ENCODE measurements around the gene BNIPL. TPM values are rescaled to one million over a fixed set of nuclear protein-coding genes. Genes with fewer than 3 reads are reported as not detected.

The BNIPL gene
- total and polyA plus RNA-seq, 9 donors = 0.13 to 10.6 (median 0.32) TPM

DNA sequence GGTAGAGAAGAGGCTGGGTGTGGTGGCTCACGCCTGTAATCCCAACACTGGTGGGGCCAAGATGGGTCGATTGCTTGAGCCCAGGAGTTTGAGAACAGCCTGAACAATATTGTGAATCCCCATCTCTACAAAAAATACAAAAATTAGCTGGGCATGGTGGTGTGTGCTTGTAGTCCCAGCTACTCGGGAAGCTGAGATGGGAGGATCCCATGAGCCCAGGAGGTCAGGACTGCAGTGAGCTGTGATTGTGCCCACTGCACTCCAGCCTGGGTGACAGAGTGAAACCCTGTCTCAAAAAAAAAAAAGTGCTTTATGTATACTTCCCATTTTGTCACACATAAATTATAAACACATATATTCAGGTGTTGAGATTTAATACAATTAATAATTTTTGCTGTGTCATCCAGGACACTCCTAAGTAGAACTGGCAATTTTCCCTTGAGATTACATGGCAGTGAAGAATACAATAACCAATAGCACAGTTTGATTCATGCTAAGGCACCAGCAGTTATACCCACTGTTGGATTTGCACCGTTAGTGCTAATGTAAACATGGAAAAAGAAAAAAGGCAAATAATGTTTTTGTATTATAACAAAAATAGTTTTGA lies 49.7 kb downstream of the BNIPL start:
- TF ChIP-seq POLR2A (IDR thresholded peaks at IDR 0.05) (no peak), EP300 (IDR thresholded peaks at IDR 0.05) (no peak)
- TF ChIP-seq, protein P1, sequence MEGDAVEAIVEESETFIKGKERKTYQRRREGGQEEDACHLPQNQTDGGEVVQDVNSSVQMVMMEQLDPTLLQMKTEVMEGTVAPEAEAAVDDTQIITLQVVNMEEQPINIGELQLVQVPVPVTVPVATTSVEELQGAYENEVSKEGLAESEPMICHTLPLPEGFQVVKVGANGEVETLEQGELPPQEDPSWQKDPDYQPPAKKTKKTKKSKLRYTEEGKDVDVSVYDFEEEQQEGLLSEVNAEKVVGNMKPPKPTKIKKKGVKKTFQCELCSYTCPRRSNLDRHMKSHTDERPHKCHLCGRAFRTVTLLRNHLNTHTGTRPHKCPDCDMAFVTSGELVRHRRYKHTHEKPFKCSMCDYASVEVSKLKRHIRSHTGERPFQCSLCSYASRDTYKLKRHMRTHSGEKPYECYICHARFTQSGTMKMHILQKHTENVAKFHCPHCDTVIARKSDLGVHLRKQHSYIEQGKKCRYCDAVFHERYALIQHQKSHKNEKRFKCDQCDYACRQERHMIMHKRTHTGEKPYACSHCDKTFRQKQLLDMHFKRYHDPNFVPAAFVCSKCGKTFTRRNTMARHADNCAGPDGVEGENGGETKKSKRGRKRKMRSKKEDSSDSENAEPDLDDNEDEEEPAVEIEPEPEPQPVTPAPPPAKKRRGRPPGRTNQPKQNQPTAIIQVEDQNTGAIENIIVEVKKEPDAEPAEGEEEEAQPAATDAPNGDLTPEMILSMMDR (IDR thresholded peaks at IDR 0.05) = no peak
- Histone ChIP-seq H3K4me3 (no peak overlapping the region), H3K36me3 (no peaks in the 10 kb centered on the region), H3K27ac (no peak overlapping the region), H3K27me3 (no peaks in the 10 kb centered on the region), H3K4me1 (ENCODE audit: insufficient read depth) (no peaks in the 10 kb centered on the region), H3K9me3 (no peaks in the 10 kb centered on the region)
- WGBS, 3 donors = 66% methylated on average over 4 of the region's 4 CpGs
- intact Hi-C loops (cut with DNase I) = no loop called here
- DNase-seq = no peak

Small RNA genes lying within 50 kb of the gene (small RNA-seq; reads per million reads assigned to genes)
- gene RNU6-884P = not detected

Other genes with a start within 250 kb of the BNIPL start
- 10 to 100 TPM; 35.6 to 85.2 (median 74.0) TPM for gene CTSK, start 228.3 kb upstream of the BNIPL start, total RNA-seq
- 100 to 1,000 TPM; 114 to 254 TPM for gene CTSK, start 228.3 kb upstream of the BNIPL start, polyA plus RNA-seq
- gene ARNT, start 160.0 kb upstream of the BNIPL start, total RNA-seq = 10 to 100 TPM; 52.5 to 79.8 (median 60.5) TPM
- gene ARNT, start 160.0 kb upstream of the BNIPL start, polyA plus RNA-seq = 10 to 100 TPM; 27.9 to 84.0 TPM
- gene CTXND2, start 149.4 kb upstream of the BNIPL start, total RNA-seq = not detected
- not detected for gene CTXND2, start 149.4 kb upstream of the BNIPL start, polyA plus RNA-seq
- gene SETDB1, start 110.2 kb upstream of the BNIPL start, total RNA-seq = 10 to 100 TPM; 21.9 to 49.4 (median 40.9) TPM
- 10 to 100 TPM; 24.0 to 46.2 TPM for gene SETDB1, start 110.2 kb upstream of the BNIPL start, polyA plus RNA-seq
- 100 to 1,000 TPM in 5 of 7 donors, 10 to 100 TPM in 2; 91.9 to 198 (median 156) TPM for gene CERS2, start 61.8 kb upstream of the BNIPL start, total RNA-seq
- 100 to 1,000 TPM; 124 to 339 TPM for gene CERS2, start 61.8 kb upstream of the BNIPL start, polyA plus RNA-seq
- 1 to 10 TPM in 3 of 7 donors, under 1 TPM in 4; 0.24 to 6.9 (median 0.79) TPM for gene ANXA9, start 54.3 kb upstream of the BNIPL start, total RNA-seq
- gene ANXA9, start 54.3 kb upstream of the BNIPL start, polyA plus RNA-seq = 1 to 10 TPM in 1 of 2 donors, under 1 TPM in 1; 0.44 to 1.2 TPM
- 10 to 100 TPM; 17.1 to 35.6 (median 26.9) TPM for gene MINDY1, start 29.7 kb upstream of the BNIPL start, total RNA-seq
- gene MINDY1, start 29.7 kb upstream of the BNIPL start, polyA plus RNA-seq = 10 to 100 TPM; 22.1 to 33.0 TPM
- 10 to 100 TPM; 19.1 to 27.2 (median 22.9) TPM for gene PRUNE1, start 28.1 kb upstream of the BNIPL start, total RNA-seq
- gene PRUNE1, start 28.1 kb upstream of the BNIPL start, polyA plus RNA-seq = 10 to 100 TPM; 17.2 to 30.7 TPM
- 1 to 10 TPM; 3.9 to 9.1 (median 7.3) TPM for gene C1orf56, start 11.2 kb downstream of the BNIPL start, total RNA-seq
- gene C1orf56, start 11.2 kb downstream of the BNIPL start, polyA plus RNA-seq = 1 to 10 TPM; 2.6 to 6.6 TPM
- 10 to 100 TPM; 37.6 to 81.9 (median 56.3) TPM for gene CDC42SE1, start 23.0 kb downstream of the BNIPL start, total RNA-seq
- gene CDC42SE1, start 23.0 kb downstream of the BNIPL start, polyA plus RNA-seq = 10 to 100 TPM; 26.0 to 73.4 TPM
- gene MLLT11, start 23.8 kb downstream of the BNIPL start, total RNA-seq = 1 to 10 TPM; 1.3 to 9.5 (median 2.4) TPM
- gene MLLT11, start 23.8 kb downstream of the BNIPL start, polyA plus RNA-seq = 1 to 10 TPM; 1.1 to 3.6 TPM
- 10 to 100 TPM; 12.6 to 28.1 (median 24.2) TPM for gene GABPB2, start 34.2 kb downstream of the BNIPL start, total RNA-seq
- 10 to 100 TPM; 11.4 to 20.6 TPM for gene GABPB2, start 34.2 kb downstream of the BNIPL start, polyA plus RNA-seq
- 10 to 100 TPM in 5 of 7 donors, 1 to 10 TPM in 2; 8.0 to 18.0 (median 14.7) TPM for gene SEMA6C, start 110.0 kb downstream of the BNIPL start, total RNA-seq
- 10 to 100 TPM in 1 of 2 donors, 1 to 10 TPM in 1; 5.0 to 13.4 TPM for gene SEMA6C, start 110.0 kb downstream of the BNIPL start, polyA plus RNA-seq
- gene TNFAIP8L2, start 120.1 kb downstream of the BNIPL start, total RNA-seq = 1 to 10 TPM in 5 of 7 donors, under 1 TPM in 2; 0.48 to 3.8 (median 1.2) TPM
- 1 to 10 TPM; 2.1 to 4.6 TPM for gene TNFAIP8L2, start 120.1 kb downstream of the BNIPL start, polyA plus RNA-seq
- gene LYSMD1, start 129.3 kb downstream of the BNIPL start, total RNA-seq = 10 to 100 TPM; 12.6 to 20.3 (median 14.3) TPM
- gene LYSMD1, start 129.3 kb downstream of the BNIPL start, polyA plus RNA-seq = 10 to 100 TPM; 14.3 to 15.5 TPM
- gene SCNM1, start 129.6 kb downstream of the BNIPL start, total RNA-seq = 10 to 100 TPM; 18.6 to 32.7 (median 22.7) TPM
- 10 to 100 TPM; 33.0 to 38.9 TPM for gene SCNM1, start 129.6 kb downstream of the BNIPL start, polyA plus RNA-seq
- 1 to 10 TPM in 2 of 7 donors, under 1 TPM in 3, not detected in 2; 0.42 to 1.4 (median 0.88) TPM for gene TMOD4, start 139.4 kb downstream of the BNIPL start, total RNA-seq
- under 1 TPM in 1 of 2 donors, not detected in 1; 0.15 TPM for gene TMOD4, start 139.4 kb downstream of the BNIPL start, polyA plus RNA-seq
- 10 to 100 TPM; 24.5 to 53.1 (median 48.9) TPM for gene VPS72, start 153.6 kb downstream of the BNIPL start, total RNA-seq
- 10 to 100 TPM; 42.2 to 78.4 TPM for gene VPS72, start 153.6 kb downstream of the BNIPL start, polyA plus RNA-seq
- gene PIP5K1A, start 162.0 kb downstream of the BNIPL start, total RNA-seq = 10 to 100 TPM; 33.0 to 62.8 (median 47.5) TPM
- 10 to 100 TPM; 19.8 to 50.4 TPM for gene PIP5K1A, start 162.0 kb downstream of the BNIPL start, polyA plus RNA-seq
- 100 to 1,000 TPM in 4 of 7 donors, 10 to 100 TPM in 3; 78.1 to 117 (median 108) TPM for gene PSMD4, start 218.1 kb downstream of the BNIPL start, total RNA-seq
- gene PSMD4, start 218.1 kb downstream of the BNIPL start, polyA plus RNA-seq = 100 to 1,000 TPM; 116 to 167 TPM
- gene ZNF687, start 245.7 kb downstream of the BNIPL start, total RNA-seq = 10 to 100 TPM; 20.6 to 37.2 (median 27.6) TPM
- 10 to 100 TPM in 1 of 2 donors, 1 to 10 TPM in 1; 6.4 to 16.3 TPM for gene ZNF687, start 245.7 kb downstream of the BNIPL start, polyA plus RNA-seq

Measured in ovary (tissue), 9 donors.